HFFc6 (cell line): ENCODE results near the gene AGR2. TPM values are rescaled to one million over a fixed set of nuclear protein-coding genes. Genes with fewer than 3 reads are reported as not detected.

Experiments
- DNase-seq: peaks from one replicate; pipeline ENCODE4 v3.0.0-alpha.2; 2018
- H3K27ac Mint-ChIP-seq: 2 replicates; pipeline ENCODE4 v1.8.0; 2020; ENCODE audit warnings: mild to moderate bottlenecking, mixed read lengths
- H3K27me3 Mint-ChIP-seq: 2 replicates; pipeline ENCODE4 v1.8.0; 2021; ENCODE audit warnings: mild to moderate bottlenecking, moderate library complexity, mixed read lengths; ENCODE audit not compliant: insufficient read depth
- H3K36me3 Mint-ChIP-seq: 2 replicates; pipeline ENCODE4 v1.8.0; 2021; ENCODE audit warnings: low read depth, mixed read lengths
- H3K4me1 Mint-ChIP-seq: 2 replicates; pipeline ENCODE4 v1.8.0; 2020; ENCODE audit warnings: low read depth, mixed read lengths
- H3K4me3 Mint-ChIP-seq: 2 replicates; pipeline ENCODE4 v1.8.0; 2020; ENCODE audit warnings: mild to moderate bottlenecking, moderate library complexity, mixed read lengths
- H3K9me3 Mint-ChIP-seq: 2 replicates; pipeline ENCODE4 v1.8.0; 2020; ENCODE audit warnings: mild to moderate bottlenecking, mixed read lengths
- CTCF ChIP-seq: fragments of 200-600 bp; sonication (generic); IDR thresholded peaks from 2 replicates; pipeline ENCODE4 v1.5.0; 2021; ENCODE audit warnings: antibody characterized with exemption, mild to moderate bottlenecking
- total RNA-seq, 6 experiments: library from RNA; stranded (reverse); fragmentation: NEBNext Ultra II Directional; extraction: Animal tissue kit (Norgen Biotek cat#: 25700); gene quantifications; 2 replicates in 1 of 6; 3 replicates in 5 of 6; pipeline ENCODE4 v1.2.3, GENCODE V29; 2021

The AGR2 gene
- total RNA-seq, 6 experiments from 2014 or later, result not detected

- H3K27ac Mint-ChIP-seq, result peak overlapping the region; percentile 49
- no peak for TF ChIP-seq CTCF
- DNase-seq, result no peak
- H3K36me3 Mint-ChIP-seq, result 0 out of 2 replicates have a peak, but pooled peaks cover 4% of the 10 kb centered on the region
- H3K27me3 Mint-ChIP-seq, result no peaks in the 10 kb centered on the region
- peaks cover 51% of the 10 kb centered on the region for H3K4me1 Mint-ChIP-seq
- H3K4me3 Mint-ChIP-seq, result peak overlapping the region; percentile 1; the same call in 1 of the 2 replicates
- peaks cover 4% of the 10 kb centered on the region; the same call in 1 of the 2 replicates for H3K9me3 Mint-ChIP-seq
Observed at GRCh38 chr7:16839646-16840045, 34.8 kb upstream of the AGR2 start.

GRCh38 chr7:16838891-16839290, 34.1 kb upstream of the AGR2 start:
- H3K27me3 Mint-ChIP-seq, result no peaks in the 10 kb centered on the region
- TF ChIP-seq CTCF, result no peak

GRCh38 chr7:16838386-16838785, 33.6 kb upstream of the AGR2 start:
- peaks cover 60% of the 10 kb centered on the region for H3K4me1 Mint-ChIP-seq
- H3K4me3 Mint-ChIP-seq, result no peak overlapping the region
- H3K9me3 Mint-ChIP-seq, result peaks cover 4% of the 10 kb centered on the region; the same call in 1 of the 2 replicates
- H3K27ac Mint-ChIP-seq, result peak overlapping the region; percentile 27; the same call in 1 of the 2 replicates
- no peaks in the 10 kb centered on the region for H3K27me3 Mint-ChIP-seq
- no peak for DNase-seq
- 0 out of 2 replicates have a peak, but pooled peaks cover 4% of the 10 kb centered on the region for H3K36me3 Mint-ChIP-seq
- TF ChIP-seq CTCF, result no peak

More at GRCh38 chr7:16838891-16839290, 34.1 kb upstream of the AGR2 start:
- H3K4me1 Mint-ChIP-seq, result peaks cover 58% of the 10 kb centered on the region
- peak overlapping the region; percentile 27; the same call in 1 of the 2 replicates for H3K27ac Mint-ChIP-seq
- 0 out of 2 replicates have a peak, but pooled peaks cover 4% of the 10 kb centered on the region for H3K36me3 Mint-ChIP-seq
- H3K9me3 Mint-ChIP-seq, result peaks cover 4% of the 10 kb centered on the region; the same call in 1 of the 2 replicates
- no peak overlapping the region for H3K4me3 Mint-ChIP-seq
- no peak for DNase-seq

GRCh38 chr7:16836481-16836880, 31.7 kb upstream of the AGR2 start:
- peaks cover 4% of the 10 kb centered on the region; the same call in 1 of the 2 replicates for H3K9me3 Mint-ChIP-seq
- TF ChIP-seq CTCF, result no peak
- H3K4me1 Mint-ChIP-seq, result peaks cover 53% of the 10 kb centered on the region
- H3K27me3 Mint-ChIP-seq, result no peaks in the 10 kb centered on the region
- DNase-seq, result no peak
- H3K36me3 Mint-ChIP-seq, result 0 out of 2 replicates have a peak, but pooled peaks cover 4% of the 10 kb centered on the region
- no peak overlapping the region for H3K4me3 Mint-ChIP-seq
- peak overlapping the region; percentile 28; the same call in 1 of the 2 replicates for H3K27ac Mint-ChIP-seq

GRCh38 chr7:16833373-16833772, 28.6 kb upstream of the AGR2 start:
- TF ChIP-seq CTCF, result no peak
- no peak for DNase-seq
- Mint-ChIP-seq H3K9me3 (peaks cover 4% of the 10 kb centered on the region; the same call in 1 of the 2 replicates), H3K36me3 (0 out of 2 replicates have a peak, but pooled peaks cover 4% of the 10 kb centered on the region), H3K4me1 (peaks cover 24% of the 10 kb centered on the region), H3K27me3 (no peaks in the 10 kb centered on the region), H3K4me3 (no peak overlapping the region), H3K27ac (no peak overlapping the region)
